ENCODE measurements around the gene CACNA1G.

Gene CACNA1G

DNA sequence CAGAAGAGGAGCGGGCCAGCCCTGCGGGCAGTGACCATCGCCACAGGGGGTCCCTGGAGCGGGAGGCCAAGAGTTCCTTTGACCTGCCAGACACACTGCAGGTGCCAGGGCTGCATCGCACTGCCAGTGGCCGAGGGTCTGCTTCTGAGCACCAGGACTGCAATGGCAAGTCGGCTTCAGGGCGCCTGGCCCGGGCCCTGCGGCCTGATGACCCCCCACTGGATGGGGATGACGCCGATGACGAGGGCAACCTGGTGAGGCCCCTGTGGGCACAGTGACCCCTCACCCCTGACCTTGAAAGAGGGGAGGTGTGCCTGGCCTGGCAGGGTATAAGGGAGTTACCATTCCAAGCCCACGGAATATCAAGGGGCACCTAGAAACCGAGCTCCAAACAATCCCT lies 39.1 kb downstream of the CACNA1G start:
- DNase-seq (ENCODE audit: low read depth): no peak
- H3K4me3 ChIP-seq (ENCODE audit: low read depth, low read length): no peak overlapping the region

DNA sequence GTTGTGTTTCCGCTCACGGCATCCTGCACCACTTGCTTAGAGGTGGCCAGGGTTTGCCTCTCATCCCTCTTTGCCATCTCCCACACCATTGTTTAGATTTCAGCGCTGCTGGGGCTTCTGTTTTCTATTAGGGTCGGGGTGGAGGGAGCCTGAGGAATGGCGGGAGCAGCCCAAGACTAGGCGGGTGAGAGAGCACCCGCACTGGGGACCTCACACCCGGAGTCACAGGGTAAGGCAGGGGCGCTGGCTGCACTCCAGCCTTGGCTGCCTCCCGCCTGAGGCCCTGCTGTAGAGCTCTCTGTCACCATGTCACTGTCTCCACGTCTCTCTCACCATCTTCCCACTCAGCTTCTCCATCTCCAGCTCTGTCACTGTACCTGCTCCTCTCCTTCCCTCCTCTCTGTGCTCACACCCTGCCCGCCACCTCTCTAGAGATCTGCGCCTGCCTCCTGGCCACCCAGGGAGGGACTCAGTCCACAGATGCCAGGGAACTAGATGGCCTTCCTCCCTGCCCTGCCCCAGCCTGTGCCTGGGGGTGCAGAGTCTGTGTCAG lies 41.4 kb downstream of the CACNA1G start:
- H3K4me3 ChIP-seq (ENCODE audit: low read depth, low read length): no peak overlapping the region
- TF ChIP-seq, protein P1, sequence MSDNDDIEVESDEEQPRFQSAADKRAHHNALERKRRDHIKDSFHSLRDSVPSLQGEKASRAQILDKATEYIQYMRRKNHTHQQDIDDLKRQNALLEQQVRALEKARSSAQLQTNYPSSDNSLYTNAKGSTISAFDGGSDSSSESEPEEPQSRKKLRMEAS (IDR thresholded peaks at IDR 0.05; ENCODE audit: low read depth, low read length): no peak
- TF ChIP-seq, protein P2, sequence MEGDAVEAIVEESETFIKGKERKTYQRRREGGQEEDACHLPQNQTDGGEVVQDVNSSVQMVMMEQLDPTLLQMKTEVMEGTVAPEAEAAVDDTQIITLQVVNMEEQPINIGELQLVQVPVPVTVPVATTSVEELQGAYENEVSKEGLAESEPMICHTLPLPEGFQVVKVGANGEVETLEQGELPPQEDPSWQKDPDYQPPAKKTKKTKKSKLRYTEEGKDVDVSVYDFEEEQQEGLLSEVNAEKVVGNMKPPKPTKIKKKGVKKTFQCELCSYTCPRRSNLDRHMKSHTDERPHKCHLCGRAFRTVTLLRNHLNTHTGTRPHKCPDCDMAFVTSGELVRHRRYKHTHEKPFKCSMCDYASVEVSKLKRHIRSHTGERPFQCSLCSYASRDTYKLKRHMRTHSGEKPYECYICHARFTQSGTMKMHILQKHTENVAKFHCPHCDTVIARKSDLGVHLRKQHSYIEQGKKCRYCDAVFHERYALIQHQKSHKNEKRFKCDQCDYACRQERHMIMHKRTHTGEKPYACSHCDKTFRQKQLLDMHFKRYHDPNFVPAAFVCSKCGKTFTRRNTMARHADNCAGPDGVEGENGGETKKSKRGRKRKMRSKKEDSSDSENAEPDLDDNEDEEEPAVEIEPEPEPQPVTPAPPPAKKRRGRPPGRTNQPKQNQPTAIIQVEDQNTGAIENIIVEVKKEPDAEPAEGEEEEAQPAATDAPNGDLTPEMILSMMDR (IDR thresholded peaks at IDR 0.05; ENCODE audit: low read depth, low read length): no peak
- TF ChIP-seq POLR2A (IDR thresholded peaks at IDR 0.05; ENCODE audit: extremely low read depth, insufficient read length) (no peak), MYC (IDR thresholded peaks at IDR 0.05; ENCODE audit: low read depth, low read length) (no peak)
- no peak for DNase-seq (ENCODE audit: low read depth)

More for the DNA sequence above, 39.1 kb downstream of the CACNA1G start:
- TF ChIP-seq, protein P2 (IDR thresholded peaks at IDR 0.05; ENCODE audit: low read depth, low read length): no peak
- TF ChIP-seq POLR2A (IDR thresholded peaks at IDR 0.05; ENCODE audit: extremely low read depth, insufficient read length) (no peak), MYC (IDR thresholded peaks at IDR 0.05; ENCODE audit: low read depth, low read length) (no peak)
- TF ChIP-seq, protein P1 (IDR thresholded peaks at IDR 0.05; ENCODE audit: low read depth, low read length): no peak

DNA sequence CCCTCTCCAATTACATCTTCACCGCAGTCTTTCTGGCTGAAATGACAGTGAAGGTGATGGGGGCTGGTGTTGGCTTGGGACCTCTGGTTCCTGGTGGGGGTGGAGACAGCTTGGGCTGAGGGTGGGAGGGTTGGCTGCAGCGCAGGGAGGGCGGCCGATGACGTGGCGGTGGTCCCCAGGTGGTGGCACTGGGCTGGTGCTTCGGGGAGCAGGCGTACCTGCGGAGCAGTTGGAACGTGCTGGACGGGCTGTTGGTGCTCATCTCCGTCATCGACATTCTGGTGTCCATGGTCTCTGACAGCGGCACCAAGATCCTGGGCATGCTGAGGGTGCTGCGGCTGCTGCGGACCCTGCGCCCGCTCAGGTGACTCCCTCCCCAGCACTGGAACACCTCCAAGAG lies 42.3 kb downstream of the CACNA1G start:
- no peak for DNase-seq (ENCODE audit: low read depth)
- TF ChIP-seq POLR2A (IDR thresholded peaks at IDR 0.05; ENCODE audit: extremely low read depth, insufficient read length) (no peak), MYC (IDR thresholded peaks at IDR 0.05; ENCODE audit: low read depth, low read length) (no peak)
- TF ChIP-seq, protein P1 (IDR thresholded peaks at IDR 0.05; ENCODE audit: low read depth, low read length): no peak
- TF ChIP-seq, protein P2 (IDR thresholded peaks at IDR 0.05; ENCODE audit: low read depth, low read length): no peak
- no peak overlapping the region for H3K4me3 ChIP-seq (ENCODE audit: low read depth, low read length)

DNA sequence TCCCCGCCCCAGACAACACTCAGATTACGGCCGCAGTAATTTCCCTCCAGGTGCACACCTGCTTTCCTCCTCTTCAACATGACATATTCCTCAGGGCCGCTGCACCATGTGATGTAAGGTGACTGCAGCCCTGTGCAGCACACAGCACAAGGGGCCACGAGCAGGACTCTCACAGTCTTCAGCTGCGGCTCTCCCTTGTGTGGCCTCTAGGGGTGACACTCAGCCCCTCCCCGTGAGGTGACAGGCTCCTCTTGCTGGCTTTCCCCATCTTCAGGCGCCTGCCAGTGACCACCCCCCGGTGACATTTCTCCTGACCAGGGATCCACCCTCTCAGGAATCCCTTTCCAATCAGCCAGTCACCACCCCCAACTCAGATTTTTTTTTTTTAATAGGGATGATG lies 42.8 kb downstream of the CACNA1G start:
- DNase-seq (ENCODE audit: low read depth): peak; percentile 30
- TF ChIP-seq, protein P1 (IDR thresholded peaks at IDR 0.05; ENCODE audit: low read depth, low read length): no peak
- TF ChIP-seq, protein P2 (IDR thresholded peaks at IDR 0.05; ENCODE audit: low read depth, low read length): peak; percentile 51
- TF ChIP-seq MYC (IDR thresholded peaks at IDR 0.05; ENCODE audit: low read depth, low read length): no peak
- no peak for TF ChIP-seq POLR2A (IDR thresholded peaks at IDR 0.05; ENCODE audit: extremely low read depth, insufficient read length)

DNA sequence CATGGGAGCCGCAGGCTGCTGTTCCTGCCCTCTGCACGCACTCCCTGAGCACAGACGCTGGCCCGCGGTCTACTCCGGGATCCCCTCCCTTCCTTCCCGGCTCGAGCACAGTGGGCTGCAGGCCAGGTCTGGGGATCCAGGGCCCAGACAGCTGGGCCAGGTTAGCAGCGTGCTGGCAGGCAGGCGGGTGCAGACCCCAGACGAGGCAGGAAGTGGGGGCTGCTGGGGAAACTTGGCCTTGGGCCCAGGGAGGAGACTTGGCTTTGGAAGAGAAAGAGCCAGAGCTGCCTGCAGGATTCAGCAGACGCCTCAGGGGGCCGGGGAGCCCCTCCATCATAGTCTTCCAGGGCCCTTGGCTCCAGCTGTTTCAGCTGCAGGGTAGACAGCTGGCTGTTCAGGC lies 44.0 kb downstream of the CACNA1G start:
- no peak overlapping the region for H3K4me3 ChIP-seq (ENCODE audit: low read depth, low read length)
- TF ChIP-seq, protein P2 (IDR thresholded peaks at IDR 0.05; ENCODE audit: low read depth, low read length): no peak
- no peak for TF ChIP-seq POLR2A (IDR thresholded peaks at IDR 0.05; ENCODE audit: extremely low read depth, insufficient read length)
- TF ChIP-seq MYC (IDR thresholded peaks at IDR 0.05; ENCODE audit: low read depth, low read length): no peak
- TF ChIP-seq, protein P1 (IDR thresholded peaks at IDR 0.05; ENCODE audit: low read depth, low read length): no peak
- no peak for DNase-seq (ENCODE audit: low read depth)

More for the DNA sequence above, 42.8 kb downstream of the CACNA1G start:
- no peak overlapping the region for H3K4me3 ChIP-seq (ENCODE audit: low read depth, low read length)
